SW 1271 (cell line): ENCODE results near the gene LGALS8.
"Not testable (repeated sequence)": the region's sequence is repeated elsewhere in the genome, so short reads cannot be mapped to it uniquely, and the experiment has no call there.

ENCODE experiments used
- DNase-seq, 2 experiments: peaks; one replicate each; lab custom pipeline; 2025; lab: John Stamatoyannopoulos, UW

LGALS8 gene

DNA sequence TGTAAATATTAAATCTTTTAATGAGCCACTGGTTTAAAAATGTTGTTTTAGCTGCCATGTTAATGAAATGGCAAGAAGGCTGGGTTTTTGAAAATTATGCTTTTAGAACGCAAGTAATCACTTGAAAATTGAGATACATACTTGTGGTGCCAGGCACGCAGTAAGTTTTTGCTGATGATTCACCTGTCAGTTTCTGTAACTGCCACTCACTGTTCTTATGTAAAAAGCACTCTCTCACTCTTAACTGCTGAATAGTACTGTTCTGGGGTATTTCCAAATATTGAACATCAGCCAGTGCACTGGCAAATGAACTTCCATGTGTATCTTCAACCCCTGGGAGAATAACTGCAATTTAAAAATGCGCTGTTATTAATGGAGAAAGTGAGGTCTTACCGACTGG, 17.9 kb downstream of the LGALS8 start:
- DNase-seq, result no peak

- no peak for DNase-seq
Measured at GRCh38 chr1:236543065-236543669, 19.4 kb downstream of the LGALS8 start.

GRCh38 chr1:236545621-236546169, 21.9 kb downstream of the LGALS8 start:
- no peak for DNase-seq

DNA sequence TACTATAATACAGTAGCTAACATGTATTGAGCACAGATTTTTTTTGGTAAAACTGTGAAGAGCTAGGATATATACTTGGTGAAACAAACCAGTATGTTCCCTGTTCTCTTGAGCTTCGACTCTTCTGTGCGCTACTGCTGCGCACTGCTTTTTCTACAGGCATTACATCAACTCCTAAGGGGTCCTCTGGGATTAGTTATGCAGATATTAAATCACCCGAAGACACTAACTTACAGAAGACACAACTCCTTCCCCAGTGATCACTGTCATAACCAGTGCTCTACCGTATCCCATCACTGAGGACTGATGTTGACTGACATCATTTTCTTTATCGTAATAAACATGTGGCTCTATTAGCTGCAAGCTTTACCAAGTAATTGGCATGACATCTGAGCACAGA, 24.7 kb downstream of the LGALS8 start:
- no peak for DNase-seq

- no peak for DNase-seq
Measured at GRCh38 chr1:236550961-236551851, 27.4 kb downstream of the LGALS8 start.

- DNase-seq, result no peak
Measured at GRCh38 chr1:236552096-236552495, 28.3 kb downstream of the LGALS8 start.

GRCh38 chr1:236552901-236553300, 29.1 kb downstream of the LGALS8 start:
- DNase-seq, result no peak

- no peak for DNase-seq
Measured at GRCh38 chr1:236553370-236553769, 29.6 kb downstream of the LGALS8 start.

GRCh38 chr1:236556606-236557005, 32.8 kb downstream of the LGALS8 start:
- no peak for DNase-seq

DNA sequence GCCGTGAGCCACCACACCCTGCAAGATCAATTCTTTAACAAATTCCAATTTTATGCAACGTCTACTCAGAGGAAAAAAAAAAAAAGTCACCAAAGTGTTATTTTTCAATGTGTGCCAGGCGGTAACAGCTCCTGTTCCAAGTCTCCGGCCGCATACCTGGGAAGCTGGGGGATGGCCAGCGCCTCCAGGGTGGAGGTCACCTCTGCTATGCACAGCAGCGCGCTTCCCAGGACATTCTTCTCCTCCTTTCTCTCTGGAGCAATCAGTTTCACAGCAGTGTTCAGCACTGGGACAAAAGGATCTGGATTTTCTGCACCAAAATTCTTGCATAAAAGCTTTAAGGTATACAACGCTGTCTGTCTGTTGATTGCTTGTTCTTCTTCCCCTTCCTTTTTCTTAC, 34.3 kb downstream of the LGALS8 start:
- DNase-seq, result no peak

DNA sequence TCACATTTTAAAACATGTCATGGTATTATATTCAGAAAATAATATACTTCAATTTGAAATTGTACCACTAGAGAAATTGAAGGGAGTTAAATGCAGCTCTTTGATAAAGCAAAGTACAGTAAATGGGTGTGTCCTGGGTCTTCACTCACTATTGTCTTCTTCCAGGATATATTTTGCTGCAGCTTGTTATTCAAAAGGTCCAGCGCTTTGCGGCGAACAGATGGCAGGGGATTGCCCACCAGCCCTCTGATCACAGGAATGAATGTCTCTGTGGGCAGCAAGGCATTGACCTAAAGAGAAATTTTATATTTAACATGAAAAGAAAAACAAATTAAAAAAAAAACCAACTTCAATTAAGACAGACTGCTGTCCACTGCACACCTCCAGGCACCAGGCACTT, 35.1 kb downstream of the LGALS8 start:
- DNase-seq, result no peak

DNA sequence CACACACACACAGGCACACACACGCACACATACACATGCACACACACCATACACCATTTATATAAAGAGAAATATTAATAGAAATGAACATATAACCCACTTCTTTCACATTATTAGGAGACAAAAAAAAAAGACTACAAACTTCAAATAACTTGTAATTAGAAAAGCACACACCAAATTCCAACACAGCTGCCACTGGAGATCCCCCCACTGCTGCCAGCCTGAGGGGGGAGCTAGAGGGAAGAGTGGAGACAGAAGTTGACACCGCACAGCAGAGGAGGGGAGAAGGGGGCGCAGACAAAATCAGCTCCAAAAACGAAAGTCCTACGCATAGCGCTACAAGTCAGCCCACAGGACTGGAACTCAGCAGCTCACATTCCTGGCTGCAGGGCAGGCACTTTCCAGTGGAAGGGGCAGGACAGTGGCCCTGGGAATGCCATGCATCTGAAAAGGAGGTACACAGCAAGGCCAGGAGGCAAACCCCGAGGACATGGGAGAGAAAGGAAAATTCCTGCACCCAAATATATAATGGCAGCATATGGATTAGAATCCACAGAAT, 36.5 kb downstream of the LGALS8 start:
- no peak for DNase-seq

DNA sequence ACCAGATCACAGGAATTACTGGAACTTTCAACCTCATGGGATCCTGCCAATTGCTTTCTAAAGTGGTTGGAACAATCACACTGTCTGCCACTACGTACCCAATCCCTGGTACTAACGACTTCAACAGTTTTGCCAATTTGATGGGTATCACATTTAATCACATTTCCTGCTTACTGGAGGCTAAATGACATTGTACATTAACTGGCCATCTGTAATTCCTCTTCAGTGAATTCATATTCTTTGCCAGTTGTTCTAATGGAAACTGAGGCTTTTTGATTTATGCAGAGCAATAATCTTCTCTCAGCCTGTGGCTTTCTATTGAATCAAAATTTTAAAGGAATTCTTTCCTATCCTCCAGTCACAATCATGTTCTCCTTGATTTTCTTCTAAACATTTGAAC, 38.2 kb downstream of the LGALS8 start:
- no peak for DNase-seq

- DNase-seq, result no peak
Measured at GRCh38 chr1:236565530-236565929, 41.7 kb downstream of the LGALS8 start.

DNA sequence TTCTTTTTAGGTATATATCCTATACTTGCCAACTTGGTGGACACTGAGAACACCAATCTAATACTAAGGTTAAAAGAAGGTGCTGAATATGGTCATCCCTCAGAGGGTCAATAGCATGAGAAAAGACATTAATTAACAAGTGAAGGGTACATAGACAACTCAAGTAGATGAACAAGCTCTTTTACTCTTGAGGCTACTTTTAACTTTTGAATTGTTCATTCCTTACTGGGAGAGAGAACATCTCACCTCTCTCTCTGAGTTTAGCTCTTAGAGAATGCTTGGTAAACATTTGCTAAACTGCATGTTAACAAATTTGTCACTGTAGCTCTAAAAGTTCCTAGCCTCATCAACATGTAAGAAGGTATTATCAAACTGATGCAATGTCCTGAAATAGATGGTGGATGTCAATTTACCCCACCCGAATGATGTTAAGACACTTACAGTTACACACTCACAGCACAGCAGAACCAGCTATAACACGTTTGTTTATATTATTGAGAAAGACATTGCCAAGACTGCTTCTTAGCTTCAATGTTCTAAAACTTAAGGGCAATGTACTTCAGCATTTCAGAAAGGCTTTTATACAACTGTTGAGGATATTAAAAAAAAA, 44.6 kb downstream of the LGALS8 start:
- no peak for DNase-seq

DNA sequence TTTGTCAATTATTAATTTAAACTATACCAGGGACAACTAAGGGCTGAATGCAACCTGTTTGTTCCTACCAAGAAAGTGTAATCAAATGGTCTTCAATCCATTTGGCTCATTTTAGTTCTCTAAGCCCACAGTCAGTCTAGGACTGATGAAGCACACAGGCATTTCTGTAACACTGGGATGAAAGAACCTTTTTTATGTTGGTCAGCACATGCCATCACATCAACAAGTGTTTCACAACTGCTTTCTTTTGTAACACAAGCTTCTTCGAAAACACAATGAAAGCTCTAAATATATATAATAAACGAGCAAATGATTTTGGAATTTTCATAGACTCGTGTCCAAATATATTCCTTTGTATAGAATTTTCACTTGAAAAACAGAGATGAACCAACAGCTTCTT, 51.7 kb downstream of the LGALS8 start:
- no peak for DNase-seq

DNA sequence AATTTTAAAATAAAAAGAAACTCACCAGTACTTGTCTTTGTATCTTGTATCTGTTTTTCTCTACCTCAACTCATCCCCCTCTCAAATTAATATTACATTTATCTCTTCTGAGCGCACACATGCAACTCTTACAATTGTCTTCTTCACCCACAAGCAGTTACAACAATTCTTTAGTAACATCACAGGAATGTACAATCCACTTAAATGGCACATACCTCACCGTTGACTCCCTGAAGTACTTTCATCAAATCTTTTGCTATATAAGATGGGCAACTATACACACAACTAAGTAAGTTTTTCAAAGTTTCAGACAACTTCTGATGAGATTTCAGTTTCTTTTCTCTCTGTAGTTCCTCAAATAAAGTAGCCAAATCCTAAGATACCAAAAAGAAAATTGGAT, 52.2 kb downstream of the LGALS8 start:
- no peak for DNase-seq

GRCh38 chr1:236577041-236577440, 53.3 kb downstream of the LGALS8 start:
- DNase-seq, result not testable (repeated sequence)

GRCh38 chr1:236578661-236579060, 54.9 kb downstream of the LGALS8 start:
- DNase-seq, result no peak

DNA sequence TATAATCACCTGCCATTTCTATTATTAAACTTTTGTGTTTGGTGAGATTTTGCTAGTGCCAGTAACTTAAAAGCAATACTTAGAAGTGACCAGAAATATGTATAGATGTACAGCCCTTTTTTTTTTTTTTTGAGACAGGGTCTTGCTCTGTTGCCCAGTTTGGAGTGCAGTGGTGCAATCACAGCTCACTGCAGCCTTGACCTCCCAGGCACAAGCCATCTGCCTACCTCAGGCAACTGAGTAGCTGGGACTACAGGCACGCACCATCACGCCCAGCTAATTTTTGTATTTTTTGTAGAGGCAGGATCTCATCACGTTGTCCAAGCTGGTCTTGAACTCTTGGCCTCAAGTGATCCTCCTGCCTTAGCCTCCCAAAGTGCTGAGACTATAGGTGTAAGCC, 56.6 kb downstream of the LGALS8 start:
- DNase-seq, result not testable (repeated sequence)

DNA sequence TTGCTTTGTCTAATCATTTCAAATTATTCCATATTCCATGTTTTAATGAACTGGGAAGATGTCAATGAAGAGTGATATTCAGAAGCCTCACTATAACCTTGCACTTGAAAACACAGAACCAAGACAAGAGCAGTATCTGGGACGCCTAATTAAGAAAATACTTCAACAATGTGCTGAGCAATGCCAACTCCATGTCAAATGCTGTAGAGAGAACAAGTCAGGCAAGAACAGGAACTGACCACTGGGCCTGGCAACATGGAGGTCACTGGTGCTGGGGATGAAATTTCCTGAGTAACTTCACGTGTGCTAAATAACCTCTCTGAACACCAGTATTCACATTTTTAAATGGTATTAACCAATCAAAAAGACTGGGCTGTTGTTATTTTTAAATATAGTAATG, 57.7 kb downstream of the LGALS8 start:
- no peak for DNase-seq

DNA sequence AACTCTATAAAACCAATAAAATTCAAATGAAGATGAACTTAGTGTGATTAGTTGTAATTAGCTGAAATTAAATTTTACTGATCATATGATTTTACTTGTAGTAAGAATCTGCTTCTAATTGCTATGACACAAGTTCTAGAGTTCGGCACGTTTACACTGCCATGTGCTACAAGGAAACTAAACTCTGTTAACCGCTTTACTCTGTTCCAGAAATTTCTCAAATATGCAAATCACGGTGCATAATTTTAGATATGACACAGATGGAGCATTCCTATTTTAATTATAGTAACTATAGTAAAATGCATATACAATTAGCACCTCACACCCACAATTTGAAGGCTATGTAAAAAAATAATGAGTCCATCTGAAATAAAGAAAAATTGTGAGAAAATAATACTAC, 65.7 kb downstream of the LGALS8 start:
- no peak for DNase-seq
